Measurements from ENCODE around the gene CNTN4. TPM values are rescaled to one million over a fixed set of nuclear protein-coding genes. Genes with fewer than 3 reads are reported as not detected.
A peak's percentile ranks its signal among the peaks of the same experiment; 100 is the strongest.

Gene CNTN4
- total RNA-seq, 1 donor = under 0.01 TPM

DNA sequence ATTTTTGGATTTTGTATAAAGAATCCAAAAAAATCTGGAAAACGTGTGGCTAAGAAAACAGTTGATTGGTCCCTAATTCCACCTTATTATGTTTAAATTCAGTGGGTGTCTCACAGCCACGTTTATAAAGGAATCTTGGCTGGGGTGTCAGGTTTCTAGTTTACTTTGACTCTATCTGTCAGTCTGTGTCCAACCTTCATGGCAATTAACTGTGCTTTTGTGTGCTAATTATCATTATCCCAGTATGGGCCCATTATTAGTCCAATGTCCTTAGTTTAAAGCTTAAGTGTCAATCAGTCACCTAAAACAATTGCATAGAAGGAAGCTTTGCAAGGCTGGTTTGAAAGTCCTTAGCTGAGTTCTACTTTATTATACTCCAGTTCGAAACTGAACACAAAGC, 3.7 kb upstream of the CNTN4 start:
- DNase-seq (ENCODE audit: insufficient read length, low spot score, missing footprints) = no peak
- TF ChIP-seq CTCF (IDR thresholded peaks at IDR 0.05; ENCODE audit: extremely low read depth, low read depth, low read length) = no peak
- no peaks in the 10 kb centered on the region for H3K9me3 ChIP-seq (ENCODE audit: low read depth, low read length)
- no peaks in the 10 kb centered on the region for H3K36me3 ChIP-seq (ENCODE audit: insufficient read depth, low read length)
- no peak overlapping the region for H2AFZ ChIP-seq (ENCODE audit: low read length)
- no peak overlapping the region for H3K4me2 ChIP-seq (ENCODE audit: insufficient read depth, low read length)
- no peak overlapping the region for H3K27ac ChIP-seq (ENCODE audit: low read depth, low read length)
- no peaks in the 10 kb centered on the region for H3K27me3 ChIP-seq (ENCODE audit: insufficient read depth, low read length)
- no peaks in the 10 kb centered on the region for H4K20me1 ChIP-seq (ENCODE audit: insufficient read depth, low read length)
- no peak overlapping the region for H3K4me3 ChIP-seq (ENCODE audit: insufficient read depth, low read length)
- H3K79me2 ChIP-seq (ENCODE audit: insufficient read depth, low read length) = no peaks in the 10 kb centered on the region
- H3K4me1 ChIP-seq (ENCODE audit: insufficient read depth, low read length) = no peaks in the 10 kb centered on the region

DNA sequence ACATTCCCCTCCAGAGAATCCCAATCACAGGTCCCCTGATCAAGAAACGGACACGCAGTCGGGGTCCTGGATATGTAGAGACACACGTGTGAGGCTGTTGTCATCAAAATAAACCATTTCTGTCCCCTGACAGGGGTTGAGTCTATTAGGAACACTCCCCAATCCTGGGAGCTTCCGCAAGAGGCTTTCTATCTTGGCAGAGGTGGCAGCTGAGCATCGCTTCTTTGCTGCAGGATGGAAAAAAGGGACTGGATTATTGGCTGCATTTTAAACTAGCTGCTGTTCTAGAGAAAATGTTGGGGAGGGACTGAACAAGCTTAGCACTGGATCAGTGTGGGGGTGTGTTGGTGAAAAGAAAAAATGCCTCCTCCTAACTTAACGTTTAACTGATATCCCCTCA, 2.5 kb upstream of the CNTN4 start:
- Histone ChIP-seq H3K27ac (ENCODE audit: low read depth, low read length) (no peak overlapping the region), H3K4me2 (ENCODE audit: insufficient read depth, low read length) (no peak overlapping the region)
- no peak for TF ChIP-seq CTCF (IDR thresholded peaks at IDR 0.05; ENCODE audit: extremely low read depth, low read depth, low read length)

GRCh38 chr3:2097641-2098191, 950 bp upstream of the CNTN4 start:
- Histone ChIP-seq H2AFZ (ENCODE audit: low read length) (no peak overlapping the region), H3K4me2 (ENCODE audit: insufficient read depth, low read length) (no peak overlapping the region)
- peak; percentile 68 for DNase-seq (ENCODE audit: insufficient read length, low spot score, missing footprints)

More for the DNA sequence above, 2.5 kb upstream of the CNTN4 start:
- no peak for DNase-seq (ENCODE audit: insufficient read length, low spot score, missing footprints)
- no peak overlapping the region for H2AFZ ChIP-seq (ENCODE audit: low read length)
- no peaks in the 10 kb centered on the region for H3K9me3 ChIP-seq (ENCODE audit: low read depth, low read length)
- no peaks in the 10 kb centered on the region for H3K79me2 ChIP-seq (ENCODE audit: insufficient read depth, low read length)
- no peaks in the 10 kb centered on the region for H3K27me3 ChIP-seq (ENCODE audit: insufficient read depth, low read length)
- H4K20me1 ChIP-seq (ENCODE audit: insufficient read depth, low read length) = no peaks in the 10 kb centered on the region
- no peaks in the 10 kb centered on the region for H3K36me3 ChIP-seq (ENCODE audit: insufficient read depth, low read length)
- no peak overlapping the region for H3K4me3 ChIP-seq (ENCODE audit: insufficient read depth, low read length)
- no peaks in the 10 kb centered on the region for H3K4me1 ChIP-seq (ENCODE audit: insufficient read depth, low read length)

More at GRCh38 chr3:2097641-2098191, 950 bp upstream of the CNTN4 start:
- Histone ChIP-seq H3K36me3 (ENCODE audit: insufficient read depth, low read length) (no peaks in the 10 kb centered on the region), H3K79me2 (ENCODE audit: insufficient read depth, low read length) (no peaks in the 10 kb centered on the region), H3K4me1 (ENCODE audit: insufficient read depth, low read length) (no peaks in the 10 kb centered on the region), H3K27me3 (ENCODE audit: insufficient read depth, low read length) (no peaks in the 10 kb centered on the region), H4K20me1 (ENCODE audit: insufficient read depth, low read length) (no peaks in the 10 kb centered on the region), H3K9me3 (ENCODE audit: low read depth, low read length) (no peaks in the 10 kb centered on the region), H3K4me3 (ENCODE audit: insufficient read depth, low read length) (no peak overlapping the region), H3K27ac (ENCODE audit: low read depth, low read length) (no peak overlapping the region)
- TF ChIP-seq CTCF (IDR thresholded peaks at IDR 0.05; ENCODE audit: extremely low read depth, low read depth, low read length) = no peak

Measured in osteoblast (primary cell).